IgD-negative memory B cell (primary cell): ENCODE results near the gene ZNF101. TPM values are rescaled to one million over a fixed set of nuclear protein-coding genes. Genes with fewer than 3 reads are reported as not detected.
A peak's percentile ranks its signal among the peaks of the same experiment; 100 is the strongest.
"Not testable (repeated sequence)": the region's sequence is repeated elsewhere in the genome, so short reads cannot be mapped to it uniquely, and the experiment has no call there.

Experiments
- H3K27ac Mint-ChIP-seq, 3 donors: one replicate each; pipeline ENCODE4 v1.8.0; 2020 to 2022; ENCODE audit warnings: mild to moderate bottlenecking in 3 of 3, mixed read lengths in 3 of 3, moderate library complexity in 1 of 3
- H3K27me3 Mint-ChIP-seq: one replicate; pipeline ENCODE4 v1.8.0; 2021; ENCODE audit warnings: mixed read lengths
- H3K36me3 Mint-ChIP-seq: one replicate; pipeline ENCODE4 v1.8.0; 2020; ENCODE audit warnings: mild to moderate bottlenecking, mixed read lengths
- H3K4me1 Mint-ChIP-seq, 3 donors: one replicate each; pipeline ENCODE4 v1.8.0; 2020 to 2022; ENCODE audit warnings: mixed read lengths in 3 of 3, mild to moderate bottlenecking in 1 of 3
- H3K4me3 Mint-ChIP-seq, 4 donors: one replicate each; pipeline ENCODE4 v1.8.0; 2020 to 2022; ENCODE audit warnings: mild to moderate bottlenecking in 4 of 4, mixed read lengths in 4 of 4, moderate library complexity in 3 of 4
- H3K9me3 Mint-ChIP-seq, 3 donors: one replicate each; pipeline ENCODE4 v1.8.0; 2020 to 2021; ENCODE audit warnings: mixed read lengths in 3 of 3, mild to moderate bottlenecking in 1 of 3
- polyA plus RNA-seq: library from polyadenylated mRNA; unstranded; fragments of 300-500 nt; fragmentation: Illumina TruSeq; gene quantifications from one replicate; pipeline ENCODE4 v1.2.3, GENCODE V29; 2021

ZNF101 gene
- polyA plus RNA-seq, 1 donor from 2014 or later = 32.2 TPM

DNA sequence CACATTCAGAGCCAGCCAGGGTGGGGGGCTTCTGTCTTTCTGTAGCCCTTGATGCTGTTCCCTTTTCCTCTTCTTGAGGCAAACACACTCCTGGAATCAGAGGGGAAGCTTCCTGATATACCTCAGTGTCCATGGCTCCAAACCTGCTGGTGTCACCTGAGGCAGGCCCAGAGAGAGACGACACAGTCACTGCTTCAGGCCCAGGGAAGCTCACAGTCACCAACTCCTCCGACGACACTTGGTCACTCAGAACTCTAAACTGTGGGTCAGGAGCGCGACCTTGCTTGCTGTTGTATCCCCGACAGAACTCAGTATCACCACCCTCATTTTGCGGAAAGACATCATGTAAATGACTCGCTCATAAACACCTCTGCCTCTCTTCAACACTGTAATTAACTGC lies 6.3 kb upstream of the ZNF101 start:
- H3K27ac Mint-ChIP-seq = peak overlapping the region; percentile 94 to 99 (median 98)
- H3K36me3 Mint-ChIP-seq = no peaks in the 10 kb centered on the region
- no peaks in the 10 kb centered on the region for H3K9me3 Mint-ChIP-seq
- peak overlapping the region; percentile 89 to 98 (median 94) for H3K4me3 Mint-ChIP-seq
- H3K4me1 Mint-ChIP-seq = peaks cover 22 to 27% (median 23%) of the 10 kb centered on the region in 3 donors
- no peaks in the 10 kb centered on the region for H3K27me3 Mint-ChIP-seq

DNA sequence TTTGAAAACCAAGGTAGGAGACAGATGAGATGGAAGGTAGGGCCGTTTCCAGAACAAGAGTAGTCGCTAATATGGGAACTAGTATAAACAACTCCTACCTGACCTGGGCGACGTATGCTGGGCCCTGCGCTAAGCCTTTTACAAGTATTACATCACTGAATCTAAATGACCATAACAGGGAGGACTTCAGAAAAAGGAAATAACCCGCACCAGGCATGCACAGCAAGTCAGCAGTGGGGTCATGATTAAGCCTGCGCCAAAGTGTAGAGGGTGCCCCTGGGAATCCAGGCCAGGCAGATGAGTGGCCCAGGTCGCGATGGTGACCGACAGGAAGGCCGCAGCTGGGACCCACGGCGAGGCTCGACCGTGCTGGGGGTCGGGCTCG lies 5.8 kb upstream of the ZNF101 start:
- no peaks in the 10 kb centered on the region for H3K27me3 Mint-ChIP-seq
- peaks cover 23 to 30% (median 24%) of the 10 kb centered on the region in 3 donors for H3K4me1 Mint-ChIP-seq
- H3K36me3 Mint-ChIP-seq = no peaks in the 10 kb centered on the region
- H3K27ac Mint-ChIP-seq = peak overlapping the region; percentile 94 to 99 (median 98)
- peak overlapping the region; percentile 89 to 98 (median 94) for H3K4me3 Mint-ChIP-seq
- H3K9me3 Mint-ChIP-seq = no peaks in the 10 kb centered on the region

DNA sequence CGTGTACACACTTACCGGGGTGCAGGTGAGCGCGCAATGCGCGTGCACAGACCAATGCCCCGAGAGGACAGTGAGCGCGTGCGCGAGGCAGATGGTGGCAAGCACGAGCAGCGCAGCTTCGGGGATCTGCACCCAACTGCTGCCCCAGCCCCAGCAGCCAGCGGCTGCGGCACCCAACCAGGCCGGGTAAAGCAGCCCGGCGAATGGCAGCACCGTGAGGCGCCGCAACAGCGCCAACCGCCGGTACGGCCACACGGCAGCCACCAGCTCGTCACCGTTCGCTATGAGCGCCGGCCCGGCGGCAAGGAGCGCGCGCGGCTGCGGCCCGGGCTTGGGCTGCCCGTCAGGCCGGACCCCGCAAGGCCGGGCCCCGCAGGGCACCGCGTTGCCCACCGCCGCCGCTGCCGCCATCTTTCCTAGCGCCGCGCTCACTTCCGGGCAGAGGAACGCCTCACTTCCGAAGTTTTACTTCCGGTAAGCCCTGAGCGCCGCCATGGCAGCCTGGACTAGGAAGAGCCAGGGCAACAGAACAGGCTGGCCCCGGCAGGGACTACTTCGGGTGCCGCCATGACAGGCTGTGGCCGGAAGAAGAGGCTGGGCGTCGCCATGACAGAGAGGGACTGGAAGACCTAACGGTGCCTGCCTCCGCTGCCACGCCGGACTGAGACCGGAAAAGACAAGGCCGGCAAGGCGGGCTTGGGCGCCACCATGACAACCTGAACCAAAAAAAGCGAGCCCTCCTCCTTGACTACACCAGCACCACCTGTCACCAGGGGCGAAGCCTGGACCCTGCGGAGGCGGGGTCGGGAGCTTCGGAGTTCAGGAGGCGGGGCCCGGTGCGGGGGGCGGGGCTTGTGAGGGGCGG lies 5.2 kb upstream of the ZNF101 start, which contains the start of gene ATP13A1:
TSS of gene ATP13A1 (minus strand) at position 421 of the 865 bp plus-strand sequence. CDS start at position 411, 10 bp downstream.
- Mint-ChIP-seq H3K27ac (peak within 1 kb of the TSS; percentile 94 to 99 (median 98)), H3K4me3 (peak within 1 kb of the TSS; percentile 89 to 98 (median 94)), H3K4me1 (peaks cover 24 to 30% (median 24%) of the 10 kb centered on the region in 3 donors)

DNA sequence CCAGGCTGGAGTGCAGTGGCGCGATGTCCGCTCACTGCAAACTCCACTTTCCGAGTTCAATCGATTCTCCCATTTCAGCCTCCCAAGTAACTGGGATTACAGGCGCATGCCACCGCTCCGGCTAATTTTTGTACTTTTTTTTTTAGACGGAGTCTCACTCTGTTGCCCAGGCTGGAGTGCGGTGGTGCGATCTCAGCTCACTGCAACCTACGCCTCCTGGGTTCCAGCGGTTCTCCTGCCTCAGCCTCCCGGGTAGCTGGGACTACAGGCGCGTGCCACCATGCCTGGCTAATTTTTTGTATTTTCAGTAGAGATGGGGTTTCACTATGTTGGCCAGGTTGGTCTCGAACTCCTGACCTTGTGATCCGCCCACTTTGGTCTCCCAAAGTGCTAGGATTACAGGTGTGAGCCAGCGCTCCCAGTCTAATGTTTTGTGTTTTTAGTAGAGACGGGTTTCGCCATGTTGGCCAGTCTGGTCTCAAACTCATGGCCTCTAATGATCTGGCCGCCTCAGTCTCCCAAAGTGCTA lies 3.2 kb upstream of the ZNF101 start:
- H3K36me3 Mint-ChIP-seq, H3K9me3 Mint-ChIP-seq, H3K27me3 Mint-ChIP-seq: not testable (repeated sequence)
- Mint-ChIP-seq H3K4me1 (peaks cover 28 to 35% (median 29%) of the 10 kb centered on the region in 3 donors), H3K4me3 (peak overlapping the region in 3 of 4 donors; percentile 12 to 81 (median 46)), H3K27ac (peak overlapping the region; percentile 69 to 92 (median 87))

More for the DNA sequence above, 5.2 kb upstream of the ZNF101 start, which contains the start of gene ATP13A1:
- no peaks in the 10 kb centered on the region for H3K36me3 Mint-ChIP-seq
- H3K27me3 Mint-ChIP-seq = no peaks in the 10 kb centered on the region
- no peaks in the 10 kb centered on the region for H3K9me3 Mint-ChIP-seq

DNA sequence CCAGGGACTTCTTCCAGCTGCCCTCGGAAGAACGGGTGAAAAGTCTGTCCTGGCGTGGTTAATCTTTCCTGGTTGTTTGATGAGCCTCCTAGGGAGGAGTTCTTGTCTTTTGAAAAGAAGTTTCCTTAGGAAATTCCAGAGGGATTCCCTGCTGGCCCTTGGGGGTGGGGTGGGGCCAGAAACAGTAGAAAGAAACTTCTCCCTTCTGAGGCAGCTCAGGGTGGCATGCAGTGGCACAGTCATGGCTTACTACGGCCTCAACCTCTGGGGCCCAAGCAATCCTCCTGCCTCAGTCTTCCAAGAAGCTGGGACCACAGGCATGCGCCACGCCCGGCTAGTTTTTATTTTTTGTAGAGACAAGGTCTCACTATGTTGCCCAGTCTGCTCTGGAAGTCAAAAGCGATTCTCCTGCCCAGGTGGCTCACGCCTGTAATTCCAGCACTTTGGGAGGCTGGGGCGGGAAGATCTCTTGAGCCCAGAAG lies 1.5 kb downstream of the ZNF101 start:
- peak overlapping the region; percentile 64 to 87 (median 86) for H3K27ac Mint-ChIP-seq

DNA sequence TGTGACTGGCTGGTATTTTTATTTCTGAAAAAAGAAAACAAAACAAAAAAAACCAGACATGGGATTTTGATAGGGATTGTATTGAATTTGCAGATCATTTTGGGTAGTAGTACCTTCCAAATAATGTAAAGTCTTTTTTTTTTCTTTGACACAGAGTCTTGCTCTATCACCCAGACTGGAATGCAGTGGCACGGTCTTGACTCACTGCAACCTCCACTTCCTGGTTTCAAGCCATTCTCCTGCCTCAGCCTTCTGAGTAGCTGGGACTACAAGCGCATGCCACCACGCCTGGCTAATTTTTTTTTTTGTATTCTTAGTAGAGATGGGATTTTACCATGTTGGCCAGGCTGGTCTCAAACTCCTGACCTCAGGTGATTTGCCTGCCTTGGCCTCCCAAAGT lies 4.2 kb downstream of the ZNF101 start:
- Mint-ChIP-seq H3K27me3 (no peaks in the 10 kb centered on the region), H3K4me1 (peaks cover 16 to 22% (median 16%) of the 10 kb centered on the region in 3 donors), H3K36me3 (peaks cover 19% of the 10 kb centered on the region), H3K9me3 (peaks cover 2 to 7% (median 5%) of the 10 kb centered on the region in 3 donors), H3K4me3 (no peak overlapping the region), H3K27ac (no peak overlapping the region)

More for the DNA sequence above, 1.5 kb downstream of the ZNF101 start:
- Mint-ChIP-seq H3K9me3 (peaks cover 0 to 4% (median 0%) of the 10 kb centered on the region in 3 donors), H3K4me3 (peak overlapping the region; percentile 84 to 94 (median 90)), H3K4me1 (peaks cover 11 to 25% (median 17%) of the 10 kb centered on the region in 3 donors), H3K36me3 (peaks cover 5% of the 10 kb centered on the region), H3K27me3 (no peaks in the 10 kb centered on the region)

DNA sequence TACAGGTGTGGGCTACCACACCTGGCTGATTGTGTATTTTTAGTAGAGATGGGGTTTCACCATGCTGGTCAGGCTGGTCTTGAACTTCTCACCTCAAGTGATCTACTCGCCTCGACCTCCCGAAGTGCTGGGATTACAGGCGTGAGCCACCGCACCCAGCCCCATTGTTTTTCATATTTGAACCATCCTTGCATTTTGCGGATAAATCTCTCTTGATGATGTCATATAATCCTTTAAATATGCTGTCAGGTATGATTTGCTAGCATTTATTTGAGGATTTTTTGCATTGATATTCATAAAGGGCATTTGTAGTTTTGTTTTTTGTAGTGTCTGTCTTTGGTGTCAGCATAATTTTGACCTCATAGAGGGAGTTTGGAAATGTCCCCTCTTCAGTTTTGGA lies 5.7 kb downstream of the ZNF101 start:
- Mint-ChIP-seq H3K27ac (peak overlapping the region in 2 of 3 donors; percentile 39 to 53), H3K36me3 (peaks cover 28% of the 10 kb centered on the region), H3K27me3 (no peaks in the 10 kb centered on the region), H3K4me1 (peaks cover 10 to 19% (median 16%) of the 10 kb centered on the region in 3 donors), H3K9me3 (peaks cover 4 to 9% (median 7%) of the 10 kb centered on the region in 3 donors), H3K4me3 (peak overlapping the region in 2 of 4 donors; percentile 17 to 53)

DNA sequence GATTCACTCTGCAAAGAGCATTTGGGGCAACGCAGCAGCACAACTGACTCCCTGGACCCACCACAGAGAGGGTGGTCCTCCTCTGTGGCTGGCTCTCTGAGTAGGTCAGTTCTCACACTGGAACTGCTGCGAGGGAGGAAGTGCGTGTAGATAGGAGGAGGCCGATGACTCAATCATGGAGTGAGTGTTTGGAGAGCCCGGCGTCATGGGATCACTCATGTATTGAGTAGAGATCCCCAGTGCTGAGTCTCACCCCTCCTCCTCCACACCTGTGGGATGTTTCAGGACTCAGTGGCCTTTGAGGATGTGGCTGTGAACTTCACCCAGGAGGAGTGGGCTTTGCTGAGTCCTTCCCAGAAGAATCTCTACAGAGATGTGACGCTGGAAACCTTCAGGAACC lies 8.9 kb downstream of the ZNF101 start:
- Mint-ChIP-seq H3K4me3 (peak overlapping the region in 2 of 4 donors; percentile 6 to 58), H3K27ac (peak overlapping the region in 1 of 3 donors; percentile 59), H3K9me3 (peaks cover 9 to 12% (median 11%) of the 10 kb centered on the region in 3 donors), H3K36me3 (peaks cover 39% of the 10 kb centered on the region), H3K27me3 (no peaks in the 10 kb centered on the region), H3K4me1 (peaks cover 5 to 9% (median 7%) of the 10 kb centered on the region in 3 donors)

DNA sequence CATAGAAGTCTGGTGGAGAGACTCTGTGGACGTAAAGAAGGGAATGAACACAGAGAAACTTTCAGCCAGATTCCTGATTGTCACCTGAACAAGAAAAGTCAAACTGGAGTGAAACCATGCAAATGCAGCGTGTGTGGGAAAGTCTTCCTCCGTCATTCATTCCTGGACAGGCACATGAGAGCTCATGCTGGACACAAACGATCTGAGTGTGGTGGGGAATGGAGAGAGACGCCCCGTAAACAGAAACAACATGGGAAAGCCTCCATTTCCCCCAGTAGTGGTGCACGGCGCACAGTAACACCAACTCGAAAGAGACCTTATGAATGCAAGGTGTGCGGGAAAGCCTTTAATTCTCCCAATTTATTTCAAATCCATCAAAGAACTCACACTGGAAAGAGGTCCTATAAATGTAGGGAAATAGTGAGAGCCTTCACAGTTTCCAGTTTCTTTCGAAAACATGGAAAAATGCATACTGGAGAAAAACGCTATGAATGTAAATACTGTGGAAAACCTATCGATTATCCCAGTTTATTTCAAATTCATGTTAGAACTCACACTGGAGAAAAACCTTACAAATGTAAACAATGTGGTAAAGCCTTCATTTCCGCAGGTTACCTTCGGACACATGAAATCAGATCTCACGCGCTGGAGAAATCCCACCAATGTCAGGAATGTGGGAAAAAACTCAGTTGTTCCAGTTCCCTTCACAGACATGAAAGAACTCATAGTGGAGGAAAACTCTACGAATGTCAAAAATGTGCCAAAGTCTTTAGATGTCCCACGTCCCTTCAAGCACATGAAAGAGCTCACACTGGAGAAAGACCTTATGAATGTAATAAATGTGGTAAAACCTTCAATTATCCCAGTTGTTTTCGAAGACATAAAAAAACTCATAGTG lies 10.8 kb downstream of the ZNF101 start:
- H3K4me1 Mint-ChIP-seq = peaks cover 5 to 7% (median 6%) of the 10 kb centered on the region in 3 donors

DNA sequence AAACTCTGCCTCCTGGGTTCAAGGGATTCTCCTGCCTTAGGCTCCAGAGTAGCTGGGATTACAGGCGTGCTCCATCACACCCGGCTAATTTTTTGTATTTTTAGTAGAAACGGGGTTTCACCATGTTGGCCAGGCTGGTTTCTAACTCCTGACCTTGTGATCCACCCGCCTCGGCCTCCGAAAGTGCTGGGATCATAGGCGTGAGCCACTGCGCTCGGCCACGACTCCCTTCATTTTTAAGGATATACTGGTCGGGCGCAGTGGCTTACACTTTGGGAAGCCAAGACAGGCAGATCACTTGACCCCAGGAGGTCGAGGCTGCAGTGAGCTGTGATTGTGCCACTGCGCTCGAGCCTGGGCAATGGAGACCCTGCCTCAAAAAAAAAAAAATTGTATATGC lies 17.5 kb downstream of the ZNF101 start:
- H3K4me3 Mint-ChIP-seq, H3K4me1 Mint-ChIP-seq, H3K27me3 Mint-ChIP-seq, H3K27ac Mint-ChIP-seq, H3K9me3 Mint-ChIP-seq: not testable (repeated sequence)
- H3K36me3 Mint-ChIP-seq = peaks cover 12% of the 10 kb centered on the region

More for the DNA sequence above, 10.8 kb downstream of the ZNF101 start:
- H3K27me3 Mint-ChIP-seq = no peaks in the 10 kb centered on the region
- H3K27ac Mint-ChIP-seq = peak overlapping the region in 1 of 3 donors; percentile 48
- peaks cover 43% of the 10 kb centered on the region for H3K36me3 Mint-ChIP-seq
- H3K4me3 Mint-ChIP-seq = peak overlapping the region in 1 of 4 donors; percentile 3
- peaks cover 9 to 18% (median 17%) of the 10 kb centered on the region in 3 donors for H3K9me3 Mint-ChIP-seq

DNA sequence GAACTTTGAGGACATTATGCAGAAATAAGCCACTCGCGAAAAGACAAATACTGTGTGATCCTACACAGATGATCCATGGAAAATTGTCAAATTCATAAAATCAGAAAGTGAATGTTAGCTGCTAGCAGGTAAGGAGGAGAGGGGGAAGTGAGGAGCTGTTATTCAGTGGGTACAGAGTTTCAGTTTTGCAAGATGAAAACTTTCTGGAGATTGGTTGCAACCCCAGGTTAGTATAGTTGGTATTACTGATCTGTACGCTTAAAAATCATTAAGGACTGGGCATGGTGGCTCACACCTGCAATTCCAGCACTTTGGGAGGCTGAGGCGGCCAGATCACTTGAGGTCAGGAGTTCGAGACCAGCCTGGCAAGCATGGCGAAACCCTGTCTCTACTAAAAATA lies 17.9 kb downstream of the ZNF101 start:
- Mint-ChIP-seq H3K36me3 (peaks cover 11% of the 10 kb centered on the region), H3K9me3 (peaks cover 0 to 8% (median 7%) of the 10 kb centered on the region in 3 donors), H3K4me1 (no peaks in the 10 kb centered on the region)

DNA sequence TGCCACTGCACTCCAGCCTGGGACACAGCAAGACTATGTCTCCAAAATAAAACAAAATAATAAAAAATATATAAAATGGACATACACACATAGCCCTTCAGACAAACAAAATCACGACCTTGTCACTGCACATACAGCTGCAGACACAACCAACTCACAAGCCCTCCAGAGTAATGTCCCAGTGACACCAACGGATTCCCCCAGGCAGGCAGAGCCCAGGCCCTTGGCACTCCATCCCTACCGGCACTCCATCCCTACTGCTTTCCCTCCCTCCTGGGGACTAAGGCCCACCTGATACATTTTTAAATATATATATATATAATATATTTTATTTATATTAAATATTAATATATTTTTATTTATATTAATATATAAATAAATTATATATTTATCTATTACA lies 18.5 kb downstream of the ZNF101 start:
- Mint-ChIP-seq H3K9me3 (peaks cover 0 to 8% (median 7%) of the 10 kb centered on the region in 3 donors), H3K27ac (no peak overlapping the region), H3K4me1 (no peaks in the 10 kb centered on the region), H3K27me3 (no peaks in the 10 kb centered on the region), H3K4me3 (no peak overlapping the region), H3K36me3 (peaks cover 11% of the 10 kb centered on the region)

More for the DNA sequence above, 17.9 kb downstream of the ZNF101 start:
- H3K4me3 Mint-ChIP-seq = no peak overlapping the region
- no peaks in the 10 kb centered on the region for H3K27me3 Mint-ChIP-seq
- no peak overlapping the region for H3K27ac Mint-ChIP-seq

DNA sequence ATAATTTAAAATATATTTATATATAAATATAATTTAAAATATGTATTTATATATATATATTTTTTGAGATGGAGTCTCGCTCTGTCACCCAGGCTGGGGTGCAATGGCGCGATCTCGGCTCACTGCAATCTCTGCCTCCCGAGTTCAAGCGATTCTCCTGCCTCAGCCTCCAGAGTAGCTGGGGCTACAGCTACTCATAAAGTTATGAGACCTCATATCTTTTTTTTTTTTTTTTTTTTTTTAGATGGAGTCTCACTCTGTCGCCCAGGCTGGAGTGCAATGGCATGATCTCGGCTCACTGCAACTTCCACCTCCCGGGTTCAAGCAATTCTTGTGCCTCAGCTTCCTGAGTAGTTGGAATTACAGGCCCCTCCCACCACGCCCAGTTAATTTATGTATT lies 20.4 kb downstream of the ZNF101 start:
- H3K9me3 Mint-ChIP-seq, H3K4me1 Mint-ChIP-seq, H3K27me3 Mint-ChIP-seq, H3K27ac Mint-ChIP-seq, H3K4me3 Mint-ChIP-seq, H3K36me3 Mint-ChIP-seq: not testable (repeated sequence)

DNA sequence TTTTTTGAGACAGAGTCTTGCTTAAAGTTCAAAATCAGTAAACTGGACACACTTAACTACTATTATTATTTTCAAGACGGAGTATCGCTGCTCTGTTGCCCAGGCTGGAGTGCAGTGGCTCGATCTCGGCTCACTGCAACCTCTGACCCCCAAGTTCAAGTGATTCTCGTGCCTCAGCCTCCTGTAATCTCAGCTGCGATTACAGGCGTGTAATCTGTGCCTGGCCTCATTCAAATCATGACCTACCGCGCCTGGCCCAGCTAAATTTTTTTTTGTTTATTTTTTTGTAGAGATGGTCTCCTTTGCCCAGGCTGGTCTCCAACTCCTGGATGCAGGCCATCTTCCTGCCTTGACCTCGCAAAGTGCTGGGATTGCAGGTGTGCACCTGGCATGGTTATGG lies 23.0 kb downstream of the ZNF101 start:
- Mint-ChIP-seq H3K9me3 (peaks cover 0 to 2% (median 1%) of the 10 kb centered on the region in 3 donors), H3K27ac (no peak overlapping the region), H3K36me3 (no peaks in the 10 kb centered on the region), H3K4me3 (no peak overlapping the region), H3K4me1 (peaks cover 0 to 1% (median 0%) of the 10 kb centered on the region in 3 donors), H3K27me3 (no peaks in the 10 kb centered on the region)
